Prostate gland (tissue), 2 donors: ENCODE data around the gene C11orf21. TPM values are rescaled to one million over a fixed set of nuclear protein-coding genes. Genes with fewer than 3 reads are reported as not detected.

Source experiments
- DNase-seq: peaks from one replicate; pipeline ENCODE4 v3.0.0-alpha.2; 2019; ENCODE audit warnings: low spot score
- H3K27ac ChIP-seq, 2 donors: fragments of 200-600 bp; sonication (generic); 2 replicates each; pipeline ENCODE4 v1.5.1; 2017 to 2019
- H3K27me3 ChIP-seq: fragments of 200-600 bp; sonication (generic); replicated peaks from 2 replicates; pipeline ENCODE4 v1.5.1; 2019; ENCODE audit not compliant: insufficient read depth
- H3K36me3 ChIP-seq, 2 donors: fragments of 200-600 bp; sonication (generic); 1 replicate in 1 of 2; 2 replicates in 1 of 2; pipeline versions ENCODE4 v1.5.1 to v1.8.1; 2017 to 2019
- H3K4me1 ChIP-seq: fragments of 200-600 bp; sonication (generic); replicated peaks from 2 replicates; pipeline ENCODE4 v1.5.1; 2019
- H3K4me3 ChIP-seq, 2 donors: fragments of 200-600 bp; sonication (generic); 2 replicates each; pipeline ENCODE4 v1.5.1; 2017 to 2019
- H3K9me3 ChIP-seq: fragments of 200-600 bp; sonication (generic); 2 replicates; pipeline ENCODE4 v1.5.1; 2017
- CTCF ChIP-seq, 4 experiments: fragments of 200-600 bp in 2 of 4; fragments of 450-650 bp in 2 of 4; sonication (generic) in 2 of 4; IDR thresholded peaks; 1 replicate in 3 of 4; 2 replicates in 1 of 4; pipeline ENCODE4 v1.5.1; 2016 to 2019; ENCODE audit warnings: antibody characterized with exemption in 4 of 4, mild to moderate bottlenecking in 2 of 4, moderate library complexity in 2 of 4
- POLR2A ChIP-seq: fragments of 450-650 bp; IDR thresholded peaks from one replicate; pipeline ENCODE4 v1.6.1; 2016; ENCODE audit warnings: antibody characterized with exemption, mild to moderate bottlenecking
- POLR2AphosphoS5 ChIP-seq: sonication (generic); formaldehyde crosslinking; IDR thresholded peaks from one replicate; pipeline ENCODE4 v1.6.1; 2017; ENCODE audit warnings: antibody characterized with exemption
- WGBS: methylation state at CpG from one replicate; pipeline ENCODE4 v1.1.5; 2018; 5-methylcytosine and 5-hydroxymethylcytosine counted together
- intact Hi-C: fragments of 100-400 bp; cut with DNase I; formaldehyde crosslinking; loops from one replicate; pipeline ENCODE4 v1.14.2; 2022
- total RNA-seq, 2 donors: library from RNA; depleted of rRNA; stranded (reverse); fragments of >200 nt; gene quantifications; one replicate each; pipeline ENCODE4 v1.1.0, GENCODE V29; 2016

The C11orf21 gene
- total RNA-seq, 2 donors from 2014 or later: 0.85 TPM; not detected in 1

GRCh38 chr11:2267306-2267850 lies 34.3 kb downstream of the C11orf21 start:
- no peak for TF ChIP-seq POLR2A
- TF ChIP-seq CTCF (IDR thresholded peaks at IDR 0.05): no peak
- TF ChIP-seq POLR2AphosphoS5: no peak
- Histone ChIP-seq H3K4me1 (peaks cover 11% of the 10 kb centered on the region), H3K36me3 (no peaks in the 10 kb centered on the region), H3K9me3 (no peaks in the 10 kb centered on the region), H3K27me3 (no peaks in the 10 kb centered on the region), H3K27ac (no peak overlapping the region), H3K4me3 (no peak overlapping the region)
- 91% methylated on average over 12 of the region's 12 CpGs for WGBS
- intact Hi-C loops: no loop called here
- peak; percentile 3 for DNase-seq

- no peak overlapping the region for H3K27ac ChIP-seq
- no peak for DNase-seq
- TF ChIP-seq POLR2AphosphoS5: no peak
- no peak for TF ChIP-seq POLR2A
- TF ChIP-seq CTCF (IDR thresholded peaks at IDR 0.05): no peak
- H3K4me1 ChIP-seq: peaks cover 11% of the 10 kb centered on the region
- no peak overlapping the region for H3K4me3 ChIP-seq
- WGBS: 95% methylated on average over 26 of the region's 26 CpGs
- H3K9me3 ChIP-seq: no peaks in the 10 kb centered on the region
- intact Hi-C loops: no loop called here
- no peaks in the 10 kb centered on the region for H3K27me3 ChIP-seq
- no peaks in the 10 kb centered on the region for H3K36me3 ChIP-seq
These were observed 35.0 kb downstream of the C11orf21 start for GRCh38 chr11:2266586-2267305.

GRCh38 chr11:2265854-2266585 lies 35.7 kb downstream of the C11orf21 start:
- no peak overlapping the region for H3K27ac ChIP-seq
- peak; percentile 3 for DNase-seq
- 82% methylated on average over 24 of the region's 24 CpGs for WGBS
- H3K36me3 ChIP-seq: no peaks in the 10 kb centered on the region
- no peak for TF ChIP-seq POLR2AphosphoS5
- no peak for TF ChIP-seq POLR2A
- TF ChIP-seq CTCF (IDR thresholded peaks at IDR 0.05): no peak
- no peak overlapping the region for H3K4me3 ChIP-seq
- peaks cover 9% of the 10 kb centered on the region for H3K4me1 ChIP-seq
- intact Hi-C loops: no loop called here
- no peaks in the 10 kb centered on the region for H3K9me3 ChIP-seq
- no peaks in the 10 kb centered on the region for H3K27me3 ChIP-seq

- no peaks in the 10 kb centered on the region for H3K36me3 ChIP-seq
- H3K4me1 ChIP-seq: peaks cover 3% of the 10 kb centered on the region
- H3K9me3 ChIP-seq: no peaks in the 10 kb centered on the region
- no peak overlapping the region for H3K27ac ChIP-seq
- intact Hi-C loops: no loop called here
- H3K4me3 ChIP-seq: no peak overlapping the region
- no peaks in the 10 kb centered on the region for H3K27me3 ChIP-seq
- TF ChIP-seq POLR2A: no peak
- no peak for TF ChIP-seq CTCF (IDR thresholded peaks at IDR 0.05)
- WGBS: 66% methylated on average over 2 of the region's 2 CpGs
- DNase-seq: no peak
These were observed 36.3 kb downstream of the C11orf21 start for GRCh38 chr11:2265396-2265795.
